ENCODE results near the gene ZBTB4. TPM values are rescaled to one million over a fixed set of nuclear protein-coding genes. Genes with fewer than 3 reads are reported as not detected.
"Not testable (repeated sequence)": the region's sequence is repeated elsewhere in the genome, so short reads cannot be mapped to it uniquely, and the experiment has no call there.

The ZBTB4 gene
- total RNA-seq, 1 donor from 2014 or later, result 65.5 TPM

- not testable (repeated sequence) for DNase-seq (ENCODE audit: low spot score)
Measured at GRCh38 chr17:7470457-7470973, 8.9 kb downstream of the ZBTB4 start.

- DNase-seq (ENCODE audit: low spot score), result not testable (repeated sequence)
Measured at GRCh38 chr17:7469843-7470242, 9.6 kb downstream of the ZBTB4 start.

DNA sequence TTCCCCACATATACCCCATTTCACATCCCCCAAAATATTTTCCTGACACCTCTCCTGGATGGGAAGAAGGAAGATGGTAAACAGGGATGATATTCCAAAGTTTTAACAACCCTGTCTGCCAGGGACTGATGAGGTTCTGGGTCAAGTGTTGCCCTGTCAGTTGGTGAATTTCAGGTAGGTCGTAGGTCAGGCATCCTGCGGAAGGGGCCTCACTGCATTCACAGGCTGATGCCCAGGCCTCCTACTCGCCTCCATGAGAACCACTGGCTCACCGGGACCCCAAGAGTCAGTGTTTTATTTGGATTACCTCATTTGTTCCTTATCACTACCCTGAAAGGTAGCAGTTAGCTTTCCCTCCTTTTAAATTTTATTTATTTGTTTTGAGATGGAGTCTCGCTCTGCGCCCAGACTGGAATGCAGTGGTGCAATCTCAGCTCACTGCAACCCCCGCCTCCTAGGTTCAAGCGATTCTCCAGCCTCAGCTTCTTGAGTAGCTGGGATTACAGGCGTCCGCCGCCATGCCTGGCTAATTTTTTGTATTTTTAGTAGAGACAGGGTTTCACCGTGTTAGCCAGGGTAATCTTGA is 10.5 kb downstream of the ZBTB4 start:
- no peak for DNase-seq (ENCODE audit: low spot score)

- DNase-seq (ENCODE audit: low spot score), result peak; percentile 34
Measured at GRCh38 chr17:7468290-7468689, 11.1 kb downstream of the ZBTB4 start.

GRCh38 chr17:7467498-7467897 is 11.9 kb downstream of the ZBTB4 start:
- DNase-seq (ENCODE audit: low spot score), result no peak

DNA sequence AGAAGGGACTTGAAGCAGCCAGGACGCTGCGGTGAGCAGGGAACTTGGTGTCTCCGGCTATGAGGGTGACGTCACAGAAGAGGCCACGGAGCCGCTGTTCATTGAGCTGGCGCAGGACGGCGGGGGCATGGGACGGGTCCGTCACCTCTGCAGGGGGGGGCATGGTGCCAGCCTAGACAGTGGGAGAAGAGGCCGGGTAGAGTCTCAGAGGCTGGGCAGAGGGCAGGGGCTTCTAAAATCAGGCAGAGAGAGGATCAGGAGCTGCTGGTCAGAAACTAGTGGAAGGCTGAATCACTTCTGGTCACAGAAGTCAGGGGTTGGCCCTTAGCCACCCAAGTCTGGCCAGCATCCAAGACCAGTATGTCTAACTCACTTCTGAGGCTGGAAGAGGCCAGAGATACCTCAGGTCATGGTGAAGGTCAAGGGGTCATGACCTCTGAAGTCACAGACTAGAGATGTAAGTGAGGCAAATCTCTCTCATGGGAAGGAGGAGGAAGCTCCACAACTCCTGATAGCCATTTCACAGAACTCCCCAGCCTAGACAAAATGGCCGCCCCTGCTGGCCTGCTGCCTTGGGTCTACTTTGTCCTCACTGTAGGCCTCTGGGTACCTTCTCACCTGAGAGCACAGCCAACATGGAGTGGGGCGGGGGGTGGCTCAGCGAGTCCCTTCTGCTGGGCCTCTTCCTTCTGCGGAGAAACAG is 12.6 kb downstream of the ZBTB4 start:
- peak; percentile 68 for DNase-seq (ENCODE audit: low spot score)

DNA sequence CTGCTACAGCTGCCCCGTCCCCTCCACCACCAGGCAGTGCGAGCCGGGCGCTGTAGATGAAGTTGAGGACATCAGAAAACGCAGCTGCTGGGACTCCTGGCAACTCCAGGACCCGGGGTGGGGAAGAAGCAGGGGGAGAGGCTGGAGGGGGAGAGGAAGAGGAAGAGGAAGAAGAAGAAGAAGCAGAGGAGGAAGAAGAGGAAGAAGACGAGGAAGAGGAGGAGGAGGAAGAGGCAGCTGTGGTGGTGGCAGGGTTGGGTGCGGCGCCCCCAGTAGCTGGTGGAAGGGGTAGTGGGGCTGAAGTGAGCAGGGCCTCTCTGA is 13.2 kb downstream of the ZBTB4 start:
- DNase-seq (ENCODE audit: low spot score), result no peak

GRCh38 chr17:7465597-7466275 is 13.7 kb downstream of the ZBTB4 start:
- no peak for DNase-seq (ENCODE audit: low spot score)

DNA sequence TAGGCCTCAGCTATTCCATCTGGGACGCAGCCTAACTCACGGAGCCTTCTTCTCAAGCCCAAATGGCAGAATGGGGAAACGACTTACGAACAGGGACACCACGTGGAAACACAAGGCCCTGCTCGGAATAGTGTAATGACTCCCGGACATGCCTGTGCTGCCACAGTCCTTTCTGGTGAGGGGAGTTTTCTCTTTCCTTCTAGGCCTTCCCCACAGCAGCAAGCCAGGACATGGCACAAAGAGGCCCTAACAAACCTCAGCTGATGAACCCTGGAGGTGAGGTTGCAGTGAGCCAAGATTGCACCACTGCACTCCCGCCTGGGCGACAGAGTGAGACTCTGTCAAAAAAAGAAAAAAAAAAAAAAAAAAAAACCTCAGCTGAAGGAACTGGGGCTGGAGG is 15.3 kb downstream of the ZBTB4 start:
- DNase-seq (ENCODE audit: low spot score), result no peak

DNA sequence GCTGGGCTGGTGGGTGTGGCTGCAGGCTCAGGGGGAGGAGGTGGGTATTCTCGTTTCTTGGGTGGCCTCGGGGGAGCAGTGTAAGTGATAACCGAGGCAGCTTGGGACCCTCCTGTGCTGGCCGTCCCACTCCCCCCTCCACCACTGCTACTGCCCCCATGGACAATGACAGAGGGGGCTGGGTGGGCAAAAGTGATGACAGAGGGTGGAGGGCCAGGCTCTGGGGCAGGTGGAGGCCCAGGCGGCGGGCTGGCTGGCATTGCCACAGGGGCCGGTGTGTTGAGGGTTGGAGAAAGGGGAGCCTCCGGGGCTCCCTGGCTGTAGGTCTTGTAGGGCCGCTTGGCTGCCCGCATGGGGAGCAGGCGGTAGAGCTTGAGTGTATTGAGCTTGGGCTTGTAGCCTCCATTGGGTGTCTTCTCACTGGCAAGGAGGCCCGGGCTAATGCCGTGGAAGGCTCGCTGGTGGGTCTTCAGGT is 16.0 kb downstream of the ZBTB4 start:
- DNase-seq (ENCODE audit: low spot score), result no peak

- DNase-seq (ENCODE audit: low spot score), result no peak
Measured at GRCh38 chr17:7462474-7463371, 16.7 kb downstream of the ZBTB4 start.

- no peak for DNase-seq (ENCODE audit: low spot score)
Measured at GRCh38 chr17:7460850-7461660, 18.4 kb downstream of the ZBTB4 start.

DNA sequence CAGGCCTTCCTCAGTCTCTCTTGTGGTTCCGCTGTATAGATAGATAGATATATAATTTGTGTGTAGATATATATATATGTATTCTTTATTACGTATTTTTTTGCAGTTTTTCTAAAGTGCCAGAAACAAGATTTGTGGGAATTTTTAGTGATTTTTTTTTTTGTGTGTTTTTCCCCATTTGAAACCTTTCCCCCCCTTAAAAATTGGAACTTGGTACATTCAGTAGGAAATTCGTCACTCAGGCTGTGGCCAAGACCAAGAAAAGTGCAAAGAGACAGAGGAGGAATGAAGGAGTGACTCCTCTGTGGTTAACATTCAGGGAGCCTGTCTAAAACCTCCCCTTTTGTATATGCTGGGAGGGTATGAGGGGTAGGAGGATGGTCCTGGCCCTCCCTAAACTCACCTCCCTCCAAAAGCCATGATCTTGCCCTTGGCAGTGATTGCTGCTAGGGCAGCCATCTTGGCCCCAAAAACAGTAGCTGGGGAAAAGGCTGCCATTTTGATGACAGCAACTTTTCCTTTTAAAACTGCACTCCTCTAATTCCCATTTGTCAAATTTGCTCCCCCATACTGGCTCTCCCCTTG is 19.4 kb downstream of the ZBTB4 start:
- DNase-seq (ENCODE audit: low spot score), result no peak

DNA sequence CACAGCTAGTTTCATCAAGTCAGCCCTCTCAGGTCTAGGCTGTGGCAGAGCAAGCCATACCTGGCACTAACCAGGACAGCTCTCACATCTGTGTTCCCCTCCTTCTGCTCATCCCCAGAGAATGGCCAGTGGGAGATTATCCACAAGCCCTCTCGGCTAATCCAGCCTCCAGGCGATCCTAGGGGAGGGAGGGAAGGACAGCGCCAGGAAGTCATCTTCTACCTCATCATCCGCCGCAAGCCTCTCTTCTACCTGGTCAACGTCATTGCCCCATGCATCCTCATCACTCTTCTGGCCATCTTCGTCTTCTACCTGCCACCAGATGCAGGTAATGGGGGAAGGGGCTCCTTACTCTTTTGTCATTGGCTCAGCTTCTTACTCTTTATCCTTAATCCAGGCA is 31.0 kb downstream of the ZBTB4 start:
- DNase-seq (ENCODE audit: low spot score), result no peak

DNA sequence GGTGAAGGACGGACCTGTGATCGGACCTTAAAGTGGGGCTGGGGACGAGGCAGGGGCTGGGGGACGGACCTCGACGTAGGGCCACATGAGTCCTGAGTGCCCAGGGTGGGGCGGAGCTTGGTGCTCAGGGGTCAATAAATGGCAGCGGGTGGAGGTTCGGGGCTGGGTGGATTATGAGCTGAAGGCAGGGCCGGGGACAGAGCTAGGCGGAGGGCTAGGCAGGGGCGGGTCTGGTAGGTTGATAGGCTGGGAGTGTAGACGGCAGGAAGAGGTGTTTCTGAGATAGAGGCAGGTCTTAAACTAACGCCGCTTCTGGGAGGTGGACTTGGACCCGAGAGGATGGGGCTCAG is 33.8 kb downstream of the ZBTB4 start:
- no peak for DNase-seq (ENCODE audit: low spot score)

- peak; percentile 60 for DNase-seq (ENCODE audit: low spot score)
Measured at GRCh38 chr17:7444682-7445618, 34.5 kb downstream of the ZBTB4 start, which contains the start of gene CHRNB1. TSS of gene CHRNB1 (plus strand) at chr17:7445061. CDS start at chr17:7445128, 67 bp downstream.

- no peak for DNase-seq (ENCODE audit: low spot score)
Measured at GRCh38 chr17:7443499-7444485, 35.6 kb downstream of the ZBTB4 start.

- DNase-seq (ENCODE audit: low spot score), result no peak
Measured at GRCh38 chr17:7442142-7442541, 37.3 kb downstream of the ZBTB4 start.
